Sigmoid colon (tissue), 7 donors: Measurements from ENCODE around the gene PAK4. TPM values are rescaled to one million over a fixed set of nuclear protein-coding genes. Genes with fewer than 3 reads are reported as not detected.

Source experiments
- DNase-seq: peaks from one replicate; pipeline ENCODE4 v3.0.0-alpha.2; 2019
- H3K27ac ChIP-seq, 4 donors: fragments of 200-600 bp; sonication (generic); one replicate each; pipeline ENCODE4 v1.5.1; 2016 to 2019; ENCODE audit warnings: mild to moderate bottlenecking in 1 of 4
- H3K27me3 ChIP-seq, 3 donors: fragments of 200-600 bp; sonication (generic); one replicate each; pipeline ENCODE4 v1.5.1; 2019; ENCODE audit warnings: mild to moderate bottlenecking in 1 of 3
- H3K36me3 ChIP-seq, 4 donors: fragments of 200-600 bp; sonication (generic); one replicate each; pipeline ENCODE4 v1.5.1; 2016 to 2019
- H3K4me1 ChIP-seq, 4 donors: fragments of 200-600 bp; sonication (generic); one replicate each; pipeline ENCODE4 v1.5.1; 2017 to 2019
- H3K4me3 ChIP-seq, 4 donors: fragments of 200-600 bp; sonication (generic); one replicate each; pipeline ENCODE4 v1.5.1; 2017 to 2019; ENCODE audit warnings: mild to moderate bottlenecking in 2 of 4, moderate library complexity in 1 of 4
- H3K9me3 ChIP-seq, 4 donors: fragments of 200-600 bp in 3 of 4; sonication (generic) in 3 of 4; one replicate each; pipeline versions ENCODE4 v1.5.1 to v1.6.1; 2013 to 2019
- CTCF ChIP-seq, 4 experiments: fragments of 450-650 bp in 3 of 4; fragments of 200-600 bp in 1 of 4; IDR thresholded peaks; one replicate each; pipeline ENCODE4 v1.5.1; 2016 to 2019; ENCODE audit warnings: antibody characterized with exemption in 4 of 4, mild to moderate bottlenecking in 3 of 4, moderate library complexity in 2 of 4
- EP300 ChIP-seq, 4 donors: sonication (generic); formaldehyde crosslinking; IDR thresholded peaks; one replicate each; pipeline ENCODE4 v1.6.1; 2017; ENCODE audit warnings: antibody characterized with exemption in 4 of 4
- POLR2A ChIP-seq, 2 donors: fragments of 450-650 bp; IDR thresholded peaks; one replicate each; pipeline ENCODE4 v1.6.1; 2016; ENCODE audit warnings: antibody characterized with exemption in 2 of 2, mild to moderate bottlenecking in 2 of 2, moderate library complexity in 2 of 2
- POLR2AphosphoS5 ChIP-seq, 4 donors: sonication (generic); formaldehyde crosslinking; IDR thresholded peaks; one replicate each; pipeline ENCODE4 v1.6.1; 2017; ENCODE audit warnings: antibody characterized with exemption in 4 of 4
- WGBS, 2 donors: extraction: QIAGEN DNeasy Blood & Tissue Kit; methylation state at CpG; one replicate each; pipeline ENCODE4 v1.1.7; 2013; 5-methylcytosine and 5-hydroxymethylcytosine counted together
- intact Hi-C: fragments of 100-400 bp; cut with DNase I; formaldehyde crosslinking; loops from one replicate; pipeline ENCODE4 v1.15.1; 2023
- polyA plus RNA-seq, 3 donors: library from polyadenylated mRNA; stranded (reverse); fragments of 200-250 nt; gene quantifications; one replicate each; pipeline ENCODE4 v1.2.3, GENCODE V29; 2013
- total RNA-seq, 4 donors: library from RNA; depleted of rRNA; stranded (reverse); fragments of >200 nt; gene quantifications; one replicate each; pipeline ENCODE4 v1.1.0, GENCODE V29; 2016
- donor health status: healthy with polysubstance abuse.
- donor health status: Bipolar disorder and iron deficiency.
- donor health status: healthy.

Gene PAK4
- total and polyA plus RNA-seq, 7 donors: 6.2 to 62.0 (median 27.1) TPM

DNA sequence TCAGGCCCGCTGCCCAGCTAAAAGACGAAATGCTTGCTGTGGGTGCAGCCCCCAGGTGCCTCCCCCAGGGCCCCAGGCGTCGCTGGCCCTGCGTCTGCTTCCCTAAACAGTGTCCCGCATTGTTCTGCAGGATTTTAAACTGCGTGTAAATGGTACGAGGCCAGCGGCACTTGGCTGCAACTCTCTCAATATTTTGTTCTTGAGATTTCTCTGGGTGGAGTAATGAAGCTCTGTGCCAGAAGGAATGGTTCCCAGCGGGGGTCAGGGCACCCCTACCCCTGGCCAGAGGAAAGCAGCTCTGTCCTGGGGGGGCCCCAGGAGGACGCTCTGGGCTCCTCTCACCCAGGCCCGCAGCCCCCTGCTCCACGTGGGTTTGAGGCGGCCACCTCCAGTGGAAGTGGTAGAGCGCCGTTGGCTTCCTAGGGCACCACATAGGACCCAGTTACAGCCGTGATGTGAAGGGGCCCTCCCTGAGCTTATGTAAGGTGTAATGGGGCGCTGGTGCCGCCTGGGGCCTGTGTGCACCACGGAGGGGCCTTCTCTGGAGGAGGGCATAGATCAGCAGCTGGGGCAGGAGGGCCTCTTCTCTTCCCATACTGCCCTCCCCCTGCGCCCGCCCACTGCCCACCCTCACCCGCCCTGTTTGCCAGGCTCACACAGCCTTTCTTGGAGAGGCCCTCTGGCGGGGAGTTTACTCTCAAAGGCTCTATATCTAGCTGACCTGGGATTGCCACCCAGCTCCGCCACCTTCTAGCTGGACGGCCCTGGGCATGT, 19.8 kb downstream of the PAK4 start:
- Histone ChIP-seq H3K4me1 (peaks cover 0 to 37% (median 30%) of the 10 kb centered on the region in 4 donors), H3K9me3 (no peaks in the 10 kb centered on the region), H3K4me3 (peak overlapping the region in 3 of 4 donors; percentile 3 to 30 (median 13)), H3K27ac (peak overlapping the region; percentile 80 to 91 (median 87)), H3K27me3 (no peaks in the 10 kb centered on the region), H3K36me3 (no peaks in the 10 kb centered on the region)
- no peak for DNase-seq
- 14 to 34% methylated on average over 26 of the region's 26 CpGs for whole genome bisulfite sequencing, 2 donors
- intact Hi-C loops: loop anchor here (2.0 kb wide), 1 partner anchor 21 kb away; the partner anchor contains the start of gene PAK4
- TF ChIP-seq EP300 (IDR thresholded peaks at IDR 0.05) (no peak), CTCF (IDR thresholded peaks at IDR 0.05) (peak in 2 of 4 experiments; percentile 13 to 22), POLR2AphosphoS5 (IDR thresholded peaks at IDR 0.05) (no peak)

GRCh38 chr19:39146091-39146490, 20.5 kb downstream of the PAK4 start:
- Histone ChIP-seq H3K9me3 (no peaks in the 10 kb centered on the region), H3K27ac (peak overlapping the region; percentile 80 to 91 (median 87)), H3K36me3 (no peaks in the 10 kb centered on the region), H3K27me3 (no peaks in the 10 kb centered on the region), H3K4me1 (peaks cover 0 to 37% (median 27%) of the 10 kb centered on the region in 4 donors), H3K4me3 (no peak overlapping the region)
- intact Hi-C loops: no loop called here
- WGBS, 2 donors: 98 to 100% methylated on average over 1 of the region's 1 CpG
- DNase-seq: no peak
- TF ChIP-seq POLR2A (IDR thresholded peaks at IDR 0.05) (no peak), EP300 (IDR thresholded peaks at IDR 0.05) (no peak), POLR2AphosphoS5 (IDR thresholded peaks at IDR 0.05) (no peak), CTCF (IDR thresholded peaks at IDR 0.05) (no peak)

DNA sequence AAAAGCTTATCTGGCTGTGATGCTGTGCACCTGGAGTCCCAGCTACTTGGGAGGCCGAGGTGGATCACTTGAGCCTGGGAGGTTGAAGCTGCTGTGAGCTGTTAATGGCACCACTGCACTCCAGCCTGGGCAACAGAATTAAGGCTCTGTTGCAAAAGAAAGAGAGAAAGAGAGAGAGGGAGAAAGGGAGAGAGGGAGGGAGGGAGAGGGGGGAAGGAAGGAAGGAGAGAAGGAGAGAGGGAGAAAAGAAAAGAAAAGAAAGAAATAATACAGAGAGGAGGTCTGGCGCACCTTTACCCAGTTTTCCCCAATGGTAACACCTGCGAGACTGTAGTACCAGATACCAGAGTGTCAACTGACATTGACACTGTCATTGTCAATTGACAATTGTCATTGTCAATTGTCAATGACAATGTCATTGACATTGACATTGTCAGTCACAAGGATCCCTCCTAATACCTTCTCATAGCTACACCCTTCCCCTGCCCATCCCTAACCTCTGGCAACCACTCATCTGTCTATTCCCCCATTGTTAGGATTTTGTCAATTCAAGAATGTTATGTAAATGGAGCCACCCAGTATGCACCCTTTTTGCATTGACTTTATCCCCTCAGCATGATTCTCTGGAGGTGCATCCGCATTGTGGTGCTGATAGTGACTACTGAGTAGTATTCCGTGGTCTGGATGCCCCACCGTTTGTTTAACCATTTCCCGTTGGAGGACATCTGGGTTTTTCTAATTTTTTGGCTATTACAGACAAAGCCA, 21.3 kb downstream of the PAK4 start:
- Histone ChIP-seq H3K27ac (peak overlapping the region; percentile 80 to 91 (median 87)), H3K36me3 (no peaks in the 10 kb centered on the region), H3K27me3 (no peaks in the 10 kb centered on the region), H3K4me1 (peaks cover 0 to 37% (median 27%) of the 10 kb centered on the region in 4 donors), H3K4me3 (no peak overlapping the region), H3K9me3 (no peaks in the 10 kb centered on the region)
- intact Hi-C loops: no loop called here
- DNase-seq: no peak
- 78 to 83% methylated on average over 7 of the region's 7 CpGs for WGBS, 2 donors
- no peak for TF ChIP-seq POLR2AphosphoS5 (IDR thresholded peaks at IDR 0.05)
- TF ChIP-seq POLR2A (IDR thresholded peaks at IDR 0.05): no peak
- TF ChIP-seq EP300 (IDR thresholded peaks at IDR 0.05): no peak

DNA sequence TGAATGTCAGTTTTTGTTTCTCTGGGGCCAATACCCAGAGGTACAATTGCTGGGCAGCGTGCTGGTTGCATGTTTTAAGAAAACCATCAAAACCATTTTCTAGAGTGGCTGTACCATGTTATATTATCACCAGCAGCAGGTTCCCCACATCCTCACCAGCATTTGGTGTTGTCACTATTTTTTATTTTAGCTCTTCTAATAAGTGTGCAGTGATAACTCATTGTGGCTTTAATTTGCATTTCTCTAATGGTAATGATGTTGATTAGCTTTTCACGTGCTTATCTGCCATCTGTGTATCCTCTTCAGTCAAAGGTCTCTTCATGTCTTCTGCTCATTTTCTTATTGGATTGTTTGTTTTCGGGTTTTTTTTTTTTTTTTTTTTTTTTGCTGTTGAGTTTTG, 21.9 kb downstream of the PAK4 start:
- TF ChIP-seq POLR2A (IDR thresholded peaks at IDR 0.05) (no peak), CTCF (IDR thresholded peaks at IDR 0.05) (no peak), POLR2AphosphoS5 (IDR thresholded peaks at IDR 0.05) (no peak), EP300 (IDR thresholded peaks at IDR 0.05) (no peak)
- no peaks in the 10 kb centered on the region for H3K27me3 ChIP-seq
- intact Hi-C loops: no loop called here
- H3K9me3 ChIP-seq: no peaks in the 10 kb centered on the region
- WGBS, 2 donors: 84 to 87% methylated on average over 3 of the region's 3 CpGs
- H3K4me3 ChIP-seq: no peak overlapping the region
- no peak overlapping the region for H3K27ac ChIP-seq
- no peaks in the 10 kb centered on the region for H3K36me3 ChIP-seq
- peaks cover 0 to 37% (median 27%) of the 10 kb centered on the region in 4 donors for H3K4me1 ChIP-seq
- no peak for DNase-seq

GRCh38 chr19:39148939-39149529, 23.4 kb downstream of the PAK4 start:
- intact Hi-C loops: no loop called here
- Histone ChIP-seq H3K9me3 (no peaks in the 10 kb centered on the region), H3K27me3 (no peaks in the 10 kb centered on the region), H3K4me3 (no peak overlapping the region), H3K4me1 (peaks cover 0 to 34% (median 25%) of the 10 kb centered on the region in 4 donors), H3K27ac (no peak overlapping the region), H3K36me3 (no peaks in the 10 kb centered on the region)
- no peak for DNase-seq
- WGBS, 2 donors: 96% methylated on average over 10 of the region's 10 CpGs
- TF ChIP-seq POLR2AphosphoS5 (IDR thresholded peaks at IDR 0.05) (no peak), POLR2A (IDR thresholded peaks at IDR 0.05) (no peak), CTCF (IDR thresholded peaks at IDR 0.05) (no peak), EP300 (IDR thresholded peaks at IDR 0.05) (no peak)
